ENCODE measurements around the gene FAM181A. TPM values are rescaled to one million over a fixed set of nuclear protein-coding genes. Genes with fewer than 3 reads are reported as not detected.

FAM181A gene
- total RNA-seq, 1 donor from 2014 or later: not detected

GRCh38 chr14:93923626-93924025, 3.5 kb upstream of the FAM181A start:
- no peaks in the 10 kb centered on the region for H3K36me3 ChIP-seq (ENCODE audit: control insufficient read depth, insufficient read depth, low read length)
- H3K27me3 ChIP-seq (ENCODE audit: control insufficient read depth, insufficient read depth, low read length): peaks cover 13% of the 10 kb centered on the region
- no peak for TF ChIP-seq CTCF (IDR thresholded peaks at IDR 0.05; ENCODE audit: insufficient read depth, low read length, poor library complexity, severe bottlenecking)

GRCh38 chr14:93924592-93925355, 2.4 kb upstream of the FAM181A start:
- no peak for DNase-seq (ENCODE audit: low read depth)
- no peaks in the 10 kb centered on the region for H3K36me3 ChIP-seq (ENCODE audit: control insufficient read depth, insufficient read depth, low read length)
- no peak for TF ChIP-seq CTCF (IDR thresholded peaks at IDR 0.05; ENCODE audit: insufficient read depth, low read length, poor library complexity, severe bottlenecking)
- H3K4me3 ChIP-seq (ENCODE audit: low read depth, low read length): no peak overlapping the region
- peaks cover 13% of the 10 kb centered on the region for H3K27me3 ChIP-seq (ENCODE audit: control insufficient read depth, insufficient read depth, low read length)

More at GRCh38 chr14:93923626-93924025, 3.5 kb upstream of the FAM181A start:
- H3K4me3 ChIP-seq (ENCODE audit: low read depth, low read length): no peak overlapping the region
- DNase-seq (ENCODE audit: low read depth): no peak

- DNase-seq (ENCODE audit: low read depth): no peak
- no peak for TF ChIP-seq CTCF (IDR thresholded peaks at IDR 0.05; ENCODE audit: insufficient read depth, low read length, poor library complexity, severe bottlenecking)
Observed at GRCh38 chr14:93925374-93925895, 1.7 kb upstream of the FAM181A start.

GRCh38 chr14:93926245-93926872, 785 bp upstream of the FAM181A start:
- no peak overlapping the region for H3K4me3 ChIP-seq (ENCODE audit: low read depth, low read length)
- DNase-seq (ENCODE audit: low read depth): no peak
- H3K27me3 ChIP-seq (ENCODE audit: control insufficient read depth, insufficient read depth, low read length): peaks cover 13% of the 10 kb centered on the region
- no peaks in the 10 kb centered on the region for H3K36me3 ChIP-seq (ENCODE audit: control insufficient read depth, insufficient read depth, low read length)
- no peak for TF ChIP-seq CTCF (IDR thresholded peaks at IDR 0.05; ENCODE audit: insufficient read depth, low read length, poor library complexity, severe bottlenecking)

More at GRCh38 chr14:93925374-93925895, 1.7 kb upstream of the FAM181A start:
- H3K27me3 ChIP-seq (ENCODE audit: control insufficient read depth, insufficient read depth, low read length): peaks cover 13% of the 10 kb centered on the region
- H3K36me3 ChIP-seq (ENCODE audit: control insufficient read depth, insufficient read depth, low read length): no peaks in the 10 kb centered on the region
- no peak overlapping the region for H3K4me3 ChIP-seq (ENCODE audit: low read depth, low read length)

GRCh38 chr14:93927800-93928145, 629 bp downstream of the FAM181A start:
- TF ChIP-seq CTCF (IDR thresholded peaks at IDR 0.05; ENCODE audit: insufficient read depth, low read length, poor library complexity, severe bottlenecking): no peak
- no peak for DNase-seq (ENCODE audit: low read depth)
- Histone ChIP-seq H3K4me3 (ENCODE audit: low read depth, low read length) (no peak overlapping the region), H3K27me3 (ENCODE audit: control insufficient read depth, insufficient read depth, low read length) (peaks cover 13% of the 10 kb centered on the region), H3K36me3 (ENCODE audit: control insufficient read depth, insufficient read depth, low read length) (no peaks in the 10 kb centered on the region)
